ENCODE data around the gene PPEF1. TPM values are rescaled to one million over a fixed set of nuclear protein-coding genes. Genes with fewer than 3 reads are reported as not detected.

PPEF1 gene
- total and polyA plus RNA-seq, 4 donors, result 0.94 to 11.1 (median 2.2) TPM

DNA sequence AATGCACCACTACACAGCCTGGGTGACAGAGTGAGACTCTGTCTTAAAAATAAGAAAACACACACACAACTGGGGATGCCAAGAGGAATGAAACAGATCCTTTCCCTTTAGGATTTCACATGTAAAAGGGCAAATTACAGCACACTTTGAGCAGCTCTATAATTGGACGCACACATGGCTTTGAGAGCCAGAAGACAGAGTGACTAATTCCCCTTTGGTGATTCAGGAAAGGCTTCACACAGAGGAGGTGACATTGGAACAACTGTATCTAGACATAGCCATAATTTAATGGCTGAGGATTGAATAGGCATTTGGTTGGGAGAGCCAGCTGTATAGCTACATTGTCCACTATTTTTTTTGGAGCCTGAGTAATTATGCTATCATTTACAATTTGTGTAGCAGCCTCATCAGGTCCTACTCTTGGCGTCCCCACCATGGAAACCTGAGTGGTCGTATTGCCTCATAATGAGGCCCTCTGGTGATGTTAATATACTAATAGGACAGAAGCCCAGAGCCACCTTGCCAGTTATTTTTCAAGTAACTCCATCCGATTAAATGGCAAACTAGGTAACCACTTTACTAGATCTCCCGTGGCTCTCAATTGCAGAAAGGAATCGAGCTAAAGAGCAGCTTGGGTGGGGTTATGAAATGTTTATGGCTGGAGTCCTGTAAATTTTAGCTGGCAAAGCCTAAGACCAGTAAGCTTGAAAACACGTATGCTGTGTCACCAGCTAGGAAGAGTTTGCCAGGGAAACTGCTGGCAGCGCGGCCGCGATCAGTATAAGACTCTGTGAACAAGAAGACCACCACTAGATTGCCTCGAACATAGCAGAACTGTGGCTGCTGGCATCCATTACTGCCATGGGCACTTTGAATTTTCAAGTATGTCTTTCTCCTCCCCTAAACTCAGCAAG, 8.5 kb upstream of the PPEF1 start:
- H3K9me3 ChIP-seq (ENCODE audit: control insufficient read depth, insufficient read depth, low read length), result no peaks in the 10 kb centered on the region
- H3K4me3 ChIP-seq (ENCODE audit: low read depth, low read length), result no peak overlapping the region
- peaks cover 3% of the 10 kb centered on the region for H3K27me3 ChIP-seq (ENCODE audit: control insufficient read depth, insufficient read depth, low read length)
- 76% methylated on average over 8 of the region's 12 CpGs for WGBS (ENCODE audit: insufficient coverage)
- peaks cover 3% of the 10 kb centered on the region for H3K4me1 ChIP-seq (ENCODE audit: control insufficient read depth, insufficient read depth, low read length)
- H3K36me3 ChIP-seq (ENCODE audit: control insufficient read depth, insufficient read depth, low read length), result no peaks in the 10 kb centered on the region
- DNase-seq (ENCODE audit: low read depth in 4 of 6, low spot score in 6 of 6), result no peak
- H3K27ac ChIP-seq (ENCODE audit: low read depth, low read length), result no peak overlapping the region

DNA sequence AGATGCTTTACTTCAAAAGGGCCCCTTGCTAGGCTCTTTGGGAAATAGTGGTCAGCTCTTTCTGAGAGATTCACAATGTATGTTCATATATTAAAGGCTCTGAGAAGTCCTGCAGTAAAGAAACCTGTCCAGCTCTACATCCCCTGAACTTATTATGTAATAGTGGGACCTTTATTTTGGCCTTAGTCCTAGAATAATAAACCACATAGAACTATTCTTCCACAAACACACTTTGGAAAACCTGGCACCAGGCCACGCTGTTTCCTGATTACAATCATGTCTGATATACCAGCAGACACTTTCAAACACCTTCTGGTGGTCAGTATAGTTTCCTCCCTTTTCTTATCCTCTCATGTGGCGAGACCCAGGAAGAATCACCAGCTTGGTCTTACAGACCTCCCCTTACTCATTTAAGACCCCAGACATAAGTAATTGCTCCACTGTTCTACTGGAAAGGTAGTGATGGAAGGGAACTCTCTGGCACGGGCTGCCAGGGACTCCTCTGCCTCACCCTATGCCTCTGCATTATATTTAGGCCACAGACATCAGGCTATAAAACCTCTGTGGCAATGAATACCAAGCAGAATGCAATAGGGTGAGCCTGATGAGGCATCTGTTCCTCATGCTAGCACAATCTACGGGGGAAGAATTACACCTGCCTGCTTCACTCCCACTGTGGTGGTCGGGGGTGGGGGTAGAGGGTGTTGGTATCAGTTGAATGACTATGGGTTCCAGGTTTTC, 5.7 kb upstream of the PPEF1 start:
- Histone ChIP-seq H3K4me3 (ENCODE audit: low read depth, low read length) (no peak overlapping the region), H3K4me1 (ENCODE audit: control insufficient read depth, insufficient read depth, low read length) (peaks cover 3% of the 10 kb centered on the region), H3K27me3 (ENCODE audit: control insufficient read depth, insufficient read depth, low read length) (peaks cover 3% of the 10 kb centered on the region), H3K27ac (ENCODE audit: low read depth, low read length) (no peak overlapping the region), H3K9me3 (ENCODE audit: control insufficient read depth, insufficient read depth, low read length) (no peaks in the 10 kb centered on the region), H3K36me3 (ENCODE audit: control insufficient read depth, insufficient read depth, low read length) (no peaks in the 10 kb centered on the region)
- no peak for DNase-seq (ENCODE audit: low read depth in 4 of 6, low spot score in 6 of 6)
- 67% methylated on average over 1 of the region's 5 CpGs for WGBS (ENCODE audit: insufficient coverage)

DNA sequence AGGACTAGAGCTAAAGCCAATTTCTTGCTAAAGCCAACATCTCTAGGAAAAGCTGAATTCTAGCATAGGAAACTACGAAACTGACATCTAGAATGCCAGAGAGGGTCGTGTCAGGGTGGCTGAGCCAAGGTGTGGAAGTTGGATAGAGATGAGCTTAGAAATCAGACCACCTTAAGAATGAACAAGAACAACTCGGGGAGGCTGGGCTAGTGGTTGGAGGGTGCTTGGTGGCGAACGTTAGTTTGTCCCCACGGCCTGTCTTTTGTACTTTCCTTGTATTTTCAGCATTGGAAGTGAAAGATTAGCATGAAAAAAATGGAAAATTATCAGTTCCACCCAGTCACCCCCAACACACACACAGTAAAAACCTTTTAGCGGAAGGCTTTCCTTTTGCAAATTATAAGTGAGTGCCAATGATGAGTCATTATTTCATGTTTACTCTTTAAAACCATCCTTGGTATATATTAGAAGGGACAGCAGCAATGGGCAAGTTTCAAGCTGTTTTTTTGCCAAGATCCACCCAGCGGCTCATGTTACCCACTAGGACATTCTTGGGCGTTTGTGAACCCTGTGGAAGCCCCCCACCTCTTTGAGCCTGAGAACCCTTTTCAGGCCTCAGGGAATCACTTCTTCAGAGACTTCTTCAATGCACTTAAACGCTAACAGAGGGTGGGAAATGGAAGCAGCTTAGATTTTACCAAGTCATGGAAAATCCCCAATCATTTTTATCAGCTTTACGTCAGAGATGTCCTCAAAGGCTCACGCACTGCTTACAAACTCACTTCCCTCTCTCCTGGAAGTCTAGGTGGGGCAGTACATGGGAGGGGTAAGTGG, 4.9 kb upstream of the PPEF1 start:
- no peaks in the 10 kb centered on the region for H3K9me3 ChIP-seq (ENCODE audit: control insufficient read depth, insufficient read depth, low read length)
- 61% methylated on average over 3 of the region's 12 CpGs for WGBS (ENCODE audit: insufficient coverage)
- no peak overlapping the region for H3K4me3 ChIP-seq (ENCODE audit: low read depth, low read length)
- no peak overlapping the region for H3K27ac ChIP-seq (ENCODE audit: low read depth, low read length)
- peaks cover 3% of the 10 kb centered on the region for H3K4me1 ChIP-seq (ENCODE audit: control insufficient read depth, insufficient read depth, low read length)
- DNase-seq (ENCODE audit: low read depth in 4 of 6, low spot score in 6 of 6), result no peak
- H3K27me3 ChIP-seq (ENCODE audit: control insufficient read depth, insufficient read depth, low read length), result peaks cover 3% of the 10 kb centered on the region
- H3K36me3 ChIP-seq (ENCODE audit: control insufficient read depth, insufficient read depth, low read length), result no peaks in the 10 kb centered on the region

DNA sequence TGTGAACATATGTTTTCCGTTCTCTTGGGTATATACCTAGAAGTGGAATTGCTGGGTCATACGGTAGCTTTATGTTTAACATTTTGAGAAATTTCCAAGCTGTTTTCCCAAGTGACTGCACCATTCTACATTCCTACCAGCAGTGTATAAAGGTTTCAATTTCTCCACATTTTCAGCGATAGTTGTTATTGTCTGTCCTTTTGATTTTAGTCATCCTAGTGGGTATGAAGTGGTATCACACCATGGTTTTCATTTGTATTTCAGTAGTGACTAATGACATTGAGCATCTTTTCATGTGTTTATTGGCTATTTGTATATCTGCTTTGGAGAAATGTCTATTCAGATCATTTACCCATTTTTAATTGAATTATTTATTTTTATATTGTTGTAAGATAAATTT, 2.4 kb downstream of the PPEF1 start:
- no peaks in the 10 kb centered on the region for H3K36me3 ChIP-seq (ENCODE audit: control insufficient read depth, insufficient read depth, low read length)
- no peak overlapping the region for H3K27ac ChIP-seq (ENCODE audit: low read depth, low read length)
- no peak overlapping the region for H3K4me3 ChIP-seq (ENCODE audit: low read depth, low read length)
- DNase-seq (ENCODE audit: low read depth in 4 of 6, low spot score in 6 of 6), result no peak
- H3K9me3 ChIP-seq (ENCODE audit: control insufficient read depth, insufficient read depth, low read length), result no peaks in the 10 kb centered on the region
- no CpG with 5 or more reads among the region's 3 CpGs for WGBS (ENCODE audit: insufficient coverage)
- H3K27me3 ChIP-seq (ENCODE audit: control insufficient read depth, insufficient read depth, low read length), result no peaks in the 10 kb centered on the region
- no peaks in the 10 kb centered on the region for H3K4me1 ChIP-seq (ENCODE audit: control insufficient read depth, insufficient read depth, low read length)

DNA sequence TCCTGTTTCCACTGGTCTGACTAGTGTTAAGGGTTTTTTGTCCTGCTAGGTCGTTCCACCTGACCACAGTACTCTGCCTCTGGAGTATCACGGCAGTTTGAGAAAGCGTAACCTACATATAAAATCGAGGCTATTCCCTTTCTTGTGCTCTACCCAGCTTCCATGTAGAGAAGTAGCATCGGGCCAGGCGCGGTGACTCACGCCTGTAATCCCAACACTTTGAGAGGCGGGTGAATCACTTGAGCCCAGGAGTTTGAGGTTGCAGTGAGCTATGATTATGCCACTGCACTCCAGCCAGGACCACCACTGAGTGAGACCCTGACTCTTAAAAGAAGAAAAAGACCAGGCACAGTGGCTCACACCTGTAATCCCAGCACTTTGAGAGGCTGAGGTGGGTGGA, 7.5 kb downstream of the PPEF1 start:
- Histone ChIP-seq H3K36me3 (ENCODE audit: control insufficient read depth, insufficient read depth, low read length) (no peaks in the 10 kb centered on the region), H3K27ac (ENCODE audit: low read depth, low read length) (no peak overlapping the region), H3K9me3 (ENCODE audit: control insufficient read depth, insufficient read depth, low read length) (no peaks in the 10 kb centered on the region), H3K27me3 (ENCODE audit: control insufficient read depth, insufficient read depth, low read length) (no peaks in the 10 kb centered on the region), H3K4me3 (ENCODE audit: low read depth, low read length) (no peak overlapping the region), H3K4me1 (ENCODE audit: control insufficient read depth, insufficient read depth, low read length) (no peaks in the 10 kb centered on the region)
- DNase-seq (ENCODE audit: low read depth in 4 of 6, low spot score in 6 of 6), result no peak
- WGBS (ENCODE audit: insufficient coverage), result 77% methylated on average over 4 of the region's 9 CpGs

DNA sequence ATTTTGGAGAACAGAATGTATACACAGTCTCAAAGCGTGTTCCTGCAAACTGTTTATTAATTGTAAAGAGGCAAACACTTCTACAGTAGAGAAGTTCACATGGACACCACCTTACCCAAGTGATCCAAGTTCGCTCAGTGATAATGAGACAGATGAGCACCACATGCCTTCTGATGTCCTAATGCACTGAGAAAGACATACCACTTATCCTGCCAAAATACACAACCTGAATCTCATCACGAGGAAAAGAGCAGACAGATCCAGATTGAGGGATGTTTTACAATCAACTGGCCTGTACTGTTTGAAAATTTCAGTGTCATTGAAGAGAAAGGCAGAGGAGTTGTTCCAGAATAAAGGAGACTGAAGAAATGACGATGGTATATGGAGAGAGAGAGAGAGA, 12.4 kb downstream of the PPEF1 start:
- Histone ChIP-seq H3K27me3 (ENCODE audit: control insufficient read depth, insufficient read depth, low read length) (no peaks in the 10 kb centered on the region), H3K9me3 (ENCODE audit: control insufficient read depth, insufficient read depth, low read length) (no peaks in the 10 kb centered on the region), H3K36me3 (ENCODE audit: control insufficient read depth, insufficient read depth, low read length) (no peaks in the 10 kb centered on the region), H3K4me3 (ENCODE audit: low read depth, low read length) (no peak overlapping the region), H3K4me1 (ENCODE audit: control insufficient read depth, insufficient read depth, low read length) (no peaks in the 10 kb centered on the region), H3K27ac (ENCODE audit: low read depth, low read length) (no peak overlapping the region)
- no peak for DNase-seq (ENCODE audit: low read depth in 4 of 6, low spot score in 6 of 6)
- 80% methylated on average over 1 of the region's 4 CpGs for whole genome bisulfite sequencing (ENCODE audit: insufficient coverage)

DNA sequence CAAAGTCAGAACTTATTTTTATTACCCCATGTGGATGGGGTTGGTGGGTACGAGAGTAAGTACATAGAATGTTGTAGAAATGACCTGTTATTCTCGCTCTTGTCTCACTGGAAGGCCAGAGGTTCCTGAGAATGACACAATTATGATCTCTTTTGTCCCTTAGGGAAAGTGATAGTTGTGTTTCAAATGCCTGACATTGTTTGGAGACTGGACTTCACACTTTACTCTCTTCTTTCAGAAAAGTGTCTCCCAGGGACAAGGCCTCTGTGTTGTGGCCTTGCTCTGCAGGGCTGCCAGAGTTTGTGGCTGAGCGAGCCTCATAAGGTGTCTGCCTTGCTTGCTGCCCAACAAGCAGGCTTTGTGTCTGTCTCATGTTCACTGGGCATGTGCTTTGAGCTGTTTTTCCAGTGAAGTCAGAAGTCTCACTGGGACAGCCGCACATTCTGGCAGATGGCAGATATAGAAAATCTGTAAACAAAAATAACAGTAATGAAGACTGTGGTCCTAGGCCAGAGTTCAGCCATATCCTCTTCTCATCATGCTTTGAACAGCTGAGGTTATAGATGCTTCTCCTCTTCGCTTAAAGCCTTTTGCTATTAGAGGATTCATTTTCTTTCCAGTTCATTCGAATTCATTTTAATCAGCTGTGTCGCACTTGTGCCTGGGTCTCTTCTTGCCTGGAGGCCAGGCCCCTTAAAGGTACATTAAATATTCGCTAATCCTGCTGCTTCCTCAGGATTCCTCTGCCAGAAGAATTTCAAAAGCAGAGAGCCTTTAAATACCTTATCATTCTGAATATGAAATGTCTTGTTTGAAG, 14.4 kb downstream of the PPEF1 start:
- Histone ChIP-seq H3K36me3 (ENCODE audit: control insufficient read depth, insufficient read depth, low read length) (no peaks in the 10 kb centered on the region), H3K27ac (ENCODE audit: low read depth, low read length) (no peak overlapping the region), H3K9me3 (ENCODE audit: control insufficient read depth, insufficient read depth, low read length) (no peaks in the 10 kb centered on the region), H3K27me3 (ENCODE audit: control insufficient read depth, insufficient read depth, low read length) (no peaks in the 10 kb centered on the region), H3K4me3 (ENCODE audit: low read depth, low read length) (no peak overlapping the region), H3K4me1 (ENCODE audit: control insufficient read depth, insufficient read depth, low read length) (peaks cover 6% of the 10 kb centered on the region)
- WGBS (ENCODE audit: insufficient coverage), result 68% methylated on average over 2 of the region's 8 CpGs
- peak in 1 of 6 donors; percentile 14 for DNase-seq (ENCODE audit: low read depth in 4 of 6, low spot score in 6 of 6)

DNA sequence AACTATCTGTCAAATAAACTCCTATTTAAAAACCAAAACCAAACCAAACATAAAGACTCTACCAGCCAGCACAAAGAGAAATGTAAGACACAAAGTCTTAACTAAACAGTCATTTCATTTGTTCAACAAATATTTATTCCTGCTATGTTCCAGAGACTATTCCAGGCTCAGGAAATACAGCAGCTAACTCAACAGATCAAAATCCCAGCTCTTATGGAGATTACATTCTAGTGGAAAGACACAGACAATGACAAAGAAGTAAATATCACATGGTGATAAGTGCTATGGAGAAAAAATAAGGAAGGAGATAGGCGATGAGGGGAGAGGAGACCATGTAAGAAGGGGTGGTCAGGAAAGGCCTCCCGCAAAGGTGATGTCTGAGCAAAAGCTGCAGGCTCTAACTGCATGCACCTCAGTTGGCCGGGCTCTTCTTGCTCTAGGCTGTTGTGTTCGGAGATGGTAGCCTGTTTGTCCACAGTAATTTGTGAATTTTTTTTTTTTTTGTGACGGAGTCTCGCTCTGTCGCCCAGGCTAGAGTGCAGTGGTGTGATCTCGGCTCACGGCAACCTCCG, 15.1 kb downstream of the PPEF1 start:
- no peaks in the 10 kb centered on the region for H3K27me3 ChIP-seq (ENCODE audit: control insufficient read depth, insufficient read depth, low read length)
- WGBS (ENCODE audit: insufficient coverage), result 94% methylated on average over 10 of the region's 10 CpGs

More for the DNA sequence above, 15.1 kb downstream of the PPEF1 start:
- no peaks in the 10 kb centered on the region for H3K9me3 ChIP-seq (ENCODE audit: control insufficient read depth, insufficient read depth, low read length)
- no peak for DNase-seq (ENCODE audit: low read depth in 4 of 6, low spot score in 6 of 6)
- peaks cover 6% of the 10 kb centered on the region for H3K4me1 ChIP-seq (ENCODE audit: control insufficient read depth, insufficient read depth, low read length)
- H3K27ac ChIP-seq (ENCODE audit: low read depth, low read length), result no peak overlapping the region
- H3K4me3 ChIP-seq (ENCODE audit: low read depth, low read length), result no peak overlapping the region
- H3K36me3 ChIP-seq (ENCODE audit: control insufficient read depth, insufficient read depth, low read length), result no peaks in the 10 kb centered on the region
